DMS53 (cell line): ENCODE data around the gene ME1.
"Not testable (repeated sequence)": the region's sequence is repeated elsewhere in the genome, so short reads cannot be mapped to it uniquely, and the experiment has no call there.

Experiments
- DNase-seq: peaks from one replicate; lab custom pipeline; 2025; lab: John Stamatoyannopoulos, UW

The ME1 gene

DNA sequence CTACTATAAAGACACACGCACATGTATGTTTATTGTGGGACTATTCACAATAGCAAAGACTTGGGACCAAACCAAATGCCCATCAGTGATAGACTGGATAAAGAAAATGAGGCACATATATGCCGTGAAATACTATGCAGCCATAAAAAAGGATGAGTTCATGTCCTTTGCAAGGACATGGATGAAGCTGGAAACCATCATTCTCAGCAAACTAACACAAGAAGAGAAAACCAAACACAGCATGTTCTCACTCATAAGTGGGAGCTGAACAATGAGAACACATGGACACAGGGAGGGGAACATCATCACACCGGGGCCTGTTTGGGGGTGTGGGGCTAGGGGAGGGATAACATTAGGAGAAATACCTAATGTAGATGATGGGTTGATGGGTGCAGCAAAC, 174.1 kb downstream of the ME1 start:
- not testable (repeated sequence) for DNase-seq

DNA sequence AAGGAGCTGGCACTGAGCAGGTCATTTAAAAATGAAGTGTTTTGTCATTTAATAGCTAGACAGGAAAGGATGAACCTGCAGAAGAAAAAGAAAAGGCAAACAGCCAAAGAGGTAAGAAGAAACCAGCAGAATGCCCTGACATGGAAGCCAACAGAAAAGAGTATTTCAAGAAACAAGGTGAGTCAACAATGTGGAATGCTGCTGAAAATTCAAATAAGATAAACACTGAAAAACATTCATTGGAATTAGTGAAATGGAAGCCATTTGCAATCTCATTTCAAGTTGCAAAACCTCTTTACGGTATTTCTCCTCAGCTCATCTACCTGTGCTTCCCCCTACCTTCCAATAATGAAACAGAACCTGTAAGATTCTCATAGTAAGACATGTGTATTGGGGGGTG, 178.1 kb downstream of the ME1 start:
- DNase-seq, result no peak

DNA sequence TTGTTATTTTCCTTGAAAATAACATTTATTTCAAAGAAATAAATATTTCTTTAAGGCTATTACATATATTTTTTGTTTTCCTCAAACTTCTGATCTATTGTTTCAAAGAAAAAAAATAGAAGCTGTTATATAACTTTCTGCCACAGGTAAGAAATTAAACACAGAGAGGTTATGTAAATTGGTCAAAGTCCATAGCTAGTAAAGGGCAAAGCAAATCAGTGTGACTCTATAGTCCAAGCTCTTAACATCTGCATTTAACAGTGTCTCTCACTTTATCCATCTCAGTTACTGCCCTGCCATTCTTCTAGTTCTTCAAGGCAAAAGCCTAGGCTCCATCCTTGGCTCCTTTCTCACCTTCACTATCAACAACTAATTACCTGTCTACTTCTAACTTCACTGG, 180.6 kb downstream of the ME1 start:
- DNase-seq, result no peak

DNA sequence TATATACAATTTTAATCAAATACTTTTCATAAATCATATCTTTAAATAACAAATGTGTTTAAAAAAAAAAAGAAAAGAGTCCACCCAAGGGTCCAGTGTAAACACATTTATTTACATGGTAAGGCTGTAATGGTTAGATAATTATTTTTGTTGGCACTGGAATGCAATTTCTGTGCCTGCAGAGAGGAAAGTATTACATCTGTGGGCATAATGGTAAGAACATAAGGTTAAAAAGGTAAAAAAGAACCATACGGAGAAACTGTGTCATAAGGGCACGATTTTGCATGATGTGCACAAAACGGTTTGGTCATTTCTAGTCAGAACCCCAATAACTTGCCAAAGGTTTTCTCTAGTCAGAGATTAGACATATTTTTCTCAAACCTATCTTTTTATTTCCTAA, 183.4 kb downstream of the ME1 start:
- DNase-seq, result no peak

GRCh38 chr6:83231146-83231545, 199.7 kb downstream of the ME1 start:
- no peak for DNase-seq

GRCh38 chr6:83226517-83226916, 204.3 kb downstream of the ME1 start:
- no peak for DNase-seq

DNA sequence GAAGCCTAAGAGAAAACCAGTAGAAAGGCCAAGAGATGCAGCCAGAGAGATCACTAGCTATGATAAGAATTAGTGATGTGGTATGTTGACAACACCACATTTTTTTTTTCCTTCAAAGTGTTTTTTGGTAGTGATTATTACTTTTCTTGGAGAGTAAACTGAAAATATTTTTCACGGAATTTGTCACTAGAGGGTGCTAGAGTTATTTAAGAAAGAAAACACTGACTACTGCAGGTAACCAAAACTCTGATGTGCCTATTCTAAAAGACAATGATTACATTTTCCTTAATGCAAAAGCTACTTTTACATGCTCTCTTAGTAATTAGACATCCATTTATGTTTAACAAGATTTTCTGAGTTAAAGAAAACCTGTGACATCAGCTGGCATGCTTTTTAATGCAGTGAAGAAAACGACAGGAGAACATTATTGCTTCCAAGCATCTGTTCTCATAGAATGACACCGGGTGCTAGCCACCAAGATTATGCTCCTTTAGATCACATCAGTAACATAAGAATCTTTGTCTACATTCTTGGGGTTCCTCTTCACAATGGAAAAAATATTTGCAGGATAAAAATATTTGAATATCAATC, 208.9 kb downstream of the ME1 start:
- peak; percentile 42 for DNase-seq

GRCh38 chr6:83221276-83221675, 209.6 kb downstream of the ME1 start:
- no peak for DNase-seq

DNA sequence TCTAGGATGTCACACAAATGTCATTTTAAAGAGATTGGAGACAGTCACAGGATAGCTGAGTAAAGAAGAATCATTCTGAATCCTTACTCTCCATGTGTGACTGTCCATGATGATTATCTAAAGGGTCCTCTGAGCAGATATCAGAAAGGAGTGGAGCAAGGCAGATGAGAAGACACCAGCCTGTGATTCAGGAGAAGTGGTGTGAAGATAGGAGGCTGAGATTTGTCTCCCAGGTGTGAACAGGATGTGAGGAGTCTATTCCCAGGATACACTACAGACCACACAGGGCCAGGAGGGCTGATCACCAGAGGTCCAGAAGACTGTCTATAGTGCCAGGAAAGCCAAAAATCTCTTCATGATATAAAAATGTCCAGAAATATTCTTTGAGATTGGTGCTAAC, 210.7 kb downstream of the ME1 start:
- no peak for DNase-seq

DNA sequence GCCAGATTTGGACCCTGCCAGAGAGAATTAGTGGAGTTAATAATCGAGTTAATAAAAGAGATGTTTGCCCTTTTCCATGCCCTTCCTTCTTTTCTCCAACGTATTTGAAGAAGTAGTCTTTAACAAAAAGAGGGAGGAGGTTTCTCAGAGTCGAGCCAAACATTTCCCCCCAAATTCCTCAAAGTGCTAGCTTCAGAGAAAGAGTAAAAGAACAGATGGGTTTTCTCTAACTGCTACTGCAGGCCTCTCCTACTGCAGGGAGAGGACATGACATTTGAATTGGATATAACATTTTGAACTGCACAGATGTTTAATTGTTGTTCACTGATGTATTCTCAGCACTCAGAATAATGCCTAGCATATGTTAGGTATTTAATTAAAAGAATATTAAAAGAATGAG, 212.2 kb downstream of the ME1 start:
- DNase-seq, result no peak

DNA sequence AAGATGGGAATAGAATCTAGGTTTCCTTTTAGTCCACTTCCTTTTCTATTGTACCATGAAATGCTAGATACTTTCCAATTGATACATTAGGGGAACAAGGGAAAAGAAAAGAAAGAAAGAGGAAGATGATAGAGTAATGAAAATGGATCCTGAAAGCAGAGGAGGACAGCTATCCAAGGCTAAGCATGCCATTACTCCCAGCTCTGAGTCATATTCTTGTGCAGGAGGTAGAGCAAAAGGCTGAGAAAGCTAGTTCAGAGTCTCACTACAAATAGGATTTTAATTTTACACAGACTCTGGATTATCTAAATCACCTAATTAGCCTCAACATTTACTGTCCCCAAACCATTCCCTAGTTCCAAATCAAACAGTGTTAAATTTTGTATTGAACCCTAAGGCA, 214.0 kb downstream of the ME1 start:
- no peak for DNase-seq

- DNase-seq, result peak; percentile 66
These were observed 215.5 kb downstream of the ME1 start for GRCh38 chr6:83215131-83216047.

DNA sequence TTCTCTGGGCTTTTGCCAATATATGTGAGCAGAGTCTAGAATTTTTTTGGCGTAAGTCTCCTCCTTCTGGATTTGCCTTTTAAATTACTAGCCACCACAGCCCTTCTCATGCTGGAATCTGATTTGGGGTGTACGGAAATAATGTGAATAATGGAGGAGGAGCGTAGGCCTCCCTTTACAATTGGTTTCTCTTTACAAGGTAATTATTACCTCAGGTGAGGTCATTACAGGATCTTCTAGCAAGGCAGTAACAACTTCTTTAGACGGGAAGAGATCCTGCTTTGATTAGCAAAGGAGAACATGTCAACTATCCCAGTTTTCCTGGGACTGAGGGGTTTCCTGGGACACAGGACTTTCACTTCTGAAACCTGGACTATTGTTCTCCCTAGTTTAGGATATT, 228.8 kb downstream of the ME1 start:
- no peak for DNase-seq

DNA sequence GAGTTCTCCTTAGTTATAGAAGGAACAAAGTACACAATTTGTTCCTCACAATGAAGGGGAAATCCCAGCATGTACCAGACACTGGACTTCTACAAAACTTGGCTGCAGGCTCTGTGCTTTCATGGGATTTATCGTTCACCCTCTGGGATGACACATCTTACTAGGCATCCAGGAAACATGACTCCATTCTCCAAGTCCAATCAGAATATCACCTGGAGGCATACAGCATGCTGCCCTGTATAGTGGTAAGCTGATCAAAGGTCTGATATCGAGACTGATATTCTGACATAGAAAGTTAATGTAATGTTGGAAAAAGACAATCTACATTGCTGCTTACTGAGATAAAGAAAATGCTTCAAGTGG, 231.0 kb downstream of the ME1 start:
- DNase-seq, result peak; percentile 11

DNA sequence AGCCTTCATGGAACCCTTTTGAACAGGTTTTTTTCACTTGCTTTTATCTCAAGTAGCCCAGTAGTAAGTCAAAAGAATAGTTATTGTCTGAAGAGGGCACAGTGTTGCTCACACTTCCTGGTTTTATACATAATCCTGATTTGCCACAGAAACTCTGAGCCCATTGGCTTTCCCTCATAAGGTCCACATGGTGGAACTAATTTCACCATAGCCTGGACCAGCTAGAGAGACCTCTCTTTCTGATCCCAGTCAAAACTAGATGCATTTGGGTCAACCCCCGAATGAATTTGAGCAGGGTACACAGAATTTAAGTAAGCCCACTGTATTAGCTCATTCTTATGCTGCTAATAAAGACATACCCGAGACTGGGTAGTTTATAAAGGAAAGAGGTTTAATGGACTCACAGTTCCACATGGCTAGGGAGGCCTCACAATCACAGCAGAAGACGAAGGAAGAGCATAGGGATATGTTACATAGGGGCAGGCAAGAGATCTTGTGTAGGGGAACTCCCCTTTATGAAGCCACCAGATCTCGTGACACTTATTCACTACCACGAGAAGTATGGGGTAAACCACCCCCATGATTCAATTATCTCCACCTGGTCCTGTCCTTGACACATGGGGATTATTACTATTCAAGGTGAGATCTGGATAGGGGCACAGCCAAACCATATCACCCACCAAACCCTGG, 231.5 kb downstream of the ME1 start:
- DNase-seq, result peak; percentile 9

- DNase-seq, result no peak
These were observed 232.2 kb downstream of the ME1 start for GRCh38 chr6:83198486-83199172.

DNA sequence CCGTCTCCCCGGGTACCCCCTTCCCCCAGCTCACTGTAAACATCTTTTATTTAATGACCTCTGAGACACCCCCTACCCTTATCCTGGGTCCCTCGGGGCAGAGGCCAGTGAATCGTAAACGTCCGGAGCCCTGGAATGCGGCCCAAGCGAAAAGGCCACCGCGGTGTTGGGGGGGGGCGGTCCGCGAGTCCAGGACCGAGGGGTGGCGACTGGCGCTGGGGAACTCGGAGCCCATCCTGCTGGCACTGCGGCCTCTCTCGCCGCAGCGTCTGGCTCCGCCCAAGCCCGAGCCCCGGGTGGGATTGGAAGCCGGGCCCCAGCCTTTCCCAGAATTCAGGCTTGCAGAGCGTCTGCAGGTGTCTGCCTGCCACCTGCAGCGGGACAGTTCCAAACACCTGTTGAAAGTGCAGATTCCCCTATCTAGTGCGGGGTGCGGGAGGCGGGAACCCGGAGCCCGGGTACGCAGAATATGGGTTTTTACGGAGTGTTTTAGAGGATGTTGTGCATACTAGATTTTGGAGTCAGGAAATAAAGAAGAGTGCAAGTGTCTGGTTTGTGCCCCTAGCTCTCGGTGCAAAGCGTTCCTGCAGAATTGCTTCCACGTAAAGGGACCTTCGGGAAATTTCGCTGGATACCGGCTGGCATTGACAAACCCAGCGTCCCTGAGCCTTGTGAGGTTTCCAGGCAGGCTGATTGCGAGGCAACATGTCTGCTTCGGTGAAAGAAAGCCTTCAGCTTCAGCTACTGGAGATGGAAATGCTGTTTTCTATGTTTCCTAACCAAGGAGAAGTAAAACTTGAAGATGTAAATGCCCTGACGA, 236.9 kb downstream of the ME1 start:
- DNase-seq, result peak; percentile 75

DNA sequence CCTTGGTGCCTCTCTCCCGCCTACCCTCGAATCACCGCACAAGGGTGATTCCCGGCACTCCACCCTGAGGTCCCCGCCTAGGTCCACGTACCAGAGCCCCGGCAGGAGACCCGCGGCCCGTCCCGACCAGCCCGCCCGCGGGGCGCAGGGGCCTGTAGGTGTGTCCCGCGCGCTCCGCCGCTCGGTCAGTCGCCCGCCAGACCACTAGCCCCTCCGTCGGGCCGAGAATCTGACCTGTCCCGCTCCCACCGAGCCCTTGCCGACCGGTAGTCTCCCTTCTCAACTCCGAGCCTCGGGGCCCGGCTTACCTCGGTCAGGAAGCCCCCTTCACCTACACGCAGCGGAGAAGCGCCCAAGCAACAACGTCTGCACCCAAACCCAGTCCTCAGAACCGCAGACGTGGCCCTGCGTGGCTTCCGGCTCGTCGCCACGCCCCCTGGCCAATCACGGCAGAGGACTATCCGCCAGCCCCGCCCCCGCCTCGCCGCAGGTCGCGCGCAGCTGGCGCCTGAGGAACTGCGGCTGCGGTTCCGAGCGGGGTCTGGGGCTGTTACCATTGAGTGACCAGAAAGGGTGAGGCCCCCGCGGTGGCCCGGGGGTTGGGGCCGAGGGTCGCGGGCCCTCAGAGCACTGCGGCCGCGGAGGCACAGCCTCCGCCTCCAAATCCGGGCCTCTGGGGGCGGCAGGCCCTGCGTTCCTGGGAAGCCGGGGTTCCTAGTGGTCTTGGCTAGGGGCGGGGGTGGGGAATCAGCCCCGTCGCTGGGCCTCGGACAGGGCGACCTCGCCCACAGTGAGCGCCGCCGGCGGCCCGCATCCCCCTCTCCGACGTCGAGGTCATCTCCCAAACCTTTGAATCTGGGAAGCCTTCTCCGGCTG, 237.7 kb downstream of the ME1 start, which contains the start of the genes PGM3 and RWDD2A:
Gene PGM3, minus strand, starts transcription at position 395 of the 876 bp plus-strand sequence. CDS start 2,253 bp downstream, outside the sequence.
Gene RWDD2A, plus strand, starts transcription at position 487 of the 876 bp plus-strand sequence. CDS start 1,095 bp downstream, outside the sequence.
- peak; percentile 91 for DNase-seq

- DNase-seq, result no peak
These were observed 238.4 kb downstream of the ME1 start for GRCh38 chr6:83192456-83192855.

DNA sequence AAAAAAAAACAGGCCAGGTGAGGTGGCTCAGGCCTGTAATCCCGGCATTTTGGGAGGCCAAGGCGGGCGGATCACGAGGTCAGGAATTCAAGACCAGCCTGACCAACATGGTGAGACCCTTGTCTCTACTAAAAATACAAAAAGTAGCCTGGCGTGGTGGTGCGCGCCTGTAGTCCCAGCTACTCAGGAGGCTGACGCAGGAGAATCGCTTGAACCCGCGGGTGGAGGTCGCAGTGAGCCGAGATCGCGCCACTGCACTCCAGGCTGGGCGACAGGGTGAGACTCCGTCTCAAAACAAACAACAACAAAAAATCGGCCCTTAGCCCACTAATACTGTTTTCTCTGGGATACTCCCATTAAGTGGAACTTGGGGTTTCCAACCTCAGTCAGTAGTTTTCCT, 238.9 kb downstream of the ME1 start:
- DNase-seq, result not testable (repeated sequence)
